Stimulated activated naive B cell treated with anti-CD40 and anti-IgM and Interleukin-4, amounts not matched to agents 10 μg/mL and 1 μg/mL and 100 μg/mL, for 72 hours (primary cell): ENCODE measurements around the gene STK25.
A peak's percentile ranks its signal among the peaks of the same experiment; 100 is the strongest.
"Not testable (repeated sequence)": the region's sequence is repeated elsewhere in the genome, so short reads cannot be mapped to it uniquely, and the experiment has no call there.

Experiments used
- ATAC-seq, 2 donors: fragments of 150-1000 bp; cut with Tn5 transposase; replicated peaks; 2 replicates each; pipeline ENCODE4 v1.10.0; 2021; ENCODE audit warnings: moderate library complexity in 1 of 2
- DNase-seq: peaks from one replicate; pipeline ENCODE4 v3.0.0; 2021
- H3K27ac Mint-ChIP-seq: one replicate; pipeline ENCODE4 v1.8.0; 2022; ENCODE audit warnings: mild to moderate bottlenecking, mixed read lengths
- H3K27me3 Mint-ChIP-seq, 2 donors: one replicate each; pipeline ENCODE4 v1.8.0; 2022; ENCODE audit warnings: mixed read lengths in 2 of 2
- H3K36me3 Mint-ChIP-seq, 2 donors: one replicate each; pipeline ENCODE4 v1.8.0; 2022; ENCODE audit warnings: mixed read lengths in 2 of 2, mild to moderate bottlenecking in 1 of 2
- H3K4me1 Mint-ChIP-seq, 2 donors: one replicate each; pipeline ENCODE4 v1.8.0; 2022; ENCODE audit warnings: mixed read lengths in 2 of 2, mild to moderate bottlenecking in 1 of 2
- H3K4me3 Mint-ChIP-seq, 2 donors: one replicate each; pipeline ENCODE4 v1.8.0; 2022; ENCODE audit warnings: mild to moderate bottlenecking in 2 of 2, mixed read lengths in 2 of 2, moderate library complexity in 1 of 2
- H3K9me3 Mint-ChIP-seq, 2 donors: one replicate each; pipeline ENCODE4 v1.8.0; 2022; ENCODE audit warnings: mixed read lengths in 2 of 2, mild to moderate bottlenecking in 1 of 2

The STK25 gene

DNA sequence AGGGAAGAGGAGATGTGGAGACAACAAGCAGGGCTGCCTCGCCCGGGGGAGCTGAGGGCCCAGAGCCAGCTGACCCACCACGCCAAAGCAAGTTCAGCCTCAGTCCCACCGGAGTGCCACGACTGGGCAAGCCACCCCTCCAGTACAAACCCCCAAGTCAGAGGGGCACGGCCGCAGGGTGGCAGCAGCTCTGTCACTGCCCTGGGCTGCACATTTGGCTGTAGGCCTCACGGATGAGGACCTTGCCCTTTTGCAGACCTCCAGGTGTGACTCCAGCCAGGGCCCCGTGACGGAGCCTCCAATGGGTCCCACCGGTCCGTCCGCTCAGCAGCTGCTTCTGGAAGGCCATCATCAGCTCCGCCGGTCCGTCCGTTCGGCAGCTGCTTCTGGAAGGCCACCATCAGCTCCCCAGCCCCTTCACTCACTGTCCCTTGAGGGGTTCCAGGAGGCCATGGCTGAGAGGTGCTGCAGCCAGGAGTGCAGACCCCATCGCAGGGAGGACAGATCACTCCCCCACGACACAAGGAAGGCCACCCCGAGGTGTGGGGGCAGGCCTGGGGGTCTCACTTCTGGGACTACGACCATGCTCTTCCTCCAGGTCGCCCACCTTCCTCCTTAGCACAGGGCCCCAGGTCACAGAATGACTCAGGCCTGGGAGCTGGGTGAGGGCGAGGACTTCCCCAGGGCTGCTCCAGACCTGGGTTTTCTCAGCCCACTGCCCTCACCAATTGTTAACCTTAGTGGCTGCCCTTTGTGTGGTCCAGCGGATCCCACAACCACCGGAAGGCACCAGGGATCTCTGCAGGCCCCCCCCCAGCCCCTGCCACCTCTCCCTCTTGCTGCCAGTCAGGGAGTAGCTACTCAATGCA is 24.6 kb upstream of the STK25 start:
- no peaks in the 10 kb centered on the region for H3K36me3 Mint-ChIP-seq
- peak; percentile 19 to 65 for ATAC-seq
- H3K4me1 Mint-ChIP-seq = peaks cover 3 to 4% of the 10 kb centered on the region in 2 donors
- no peak overlapping the region for H3K4me3 Mint-ChIP-seq
- H3K27me3 Mint-ChIP-seq = peaks cover 0 to 15% of the 10 kb centered on the region in 2 donors
- H3K27ac Mint-ChIP-seq = no peak overlapping the region
- DNase-seq = no peak
- no peaks in the 10 kb centered on the region for H3K9me3 Mint-ChIP-seq

DNA sequence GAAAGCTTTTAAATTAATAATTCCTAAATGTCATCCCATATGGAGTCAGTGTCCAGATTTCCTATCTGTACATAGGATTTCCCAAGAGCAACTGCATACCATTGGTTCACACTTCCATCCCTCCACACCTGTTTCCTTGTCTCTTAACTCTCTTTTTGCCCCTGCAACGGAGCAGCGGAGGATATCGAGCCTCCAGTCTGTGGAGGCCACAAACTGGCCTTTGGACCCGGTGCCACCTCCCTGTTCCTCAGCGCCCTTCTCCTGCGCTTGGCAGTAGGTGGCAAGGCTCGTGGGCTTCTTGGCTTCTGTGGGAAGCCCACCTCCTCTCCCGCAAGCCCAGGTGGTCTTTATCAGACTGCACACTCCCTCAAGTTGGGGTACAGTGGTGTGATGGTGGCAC is 23.8 kb upstream of the STK25 start:
- H3K9me3 Mint-ChIP-seq = no peaks in the 10 kb centered on the region
- ATAC-seq (no peak), DNase-seq (no peak)
- H3K4me1 Mint-ChIP-seq = peaks cover 3 to 4% of the 10 kb centered on the region in 2 donors
- H3K36me3 Mint-ChIP-seq = peaks cover 0 to 2% of the 10 kb centered on the region in 2 donors
- H3K27ac Mint-ChIP-seq = no peak overlapping the region
- peaks cover 0 to 15% of the 10 kb centered on the region in 2 donors for H3K27me3 Mint-ChIP-seq
- H3K4me3 Mint-ChIP-seq = no peak overlapping the region

DNA sequence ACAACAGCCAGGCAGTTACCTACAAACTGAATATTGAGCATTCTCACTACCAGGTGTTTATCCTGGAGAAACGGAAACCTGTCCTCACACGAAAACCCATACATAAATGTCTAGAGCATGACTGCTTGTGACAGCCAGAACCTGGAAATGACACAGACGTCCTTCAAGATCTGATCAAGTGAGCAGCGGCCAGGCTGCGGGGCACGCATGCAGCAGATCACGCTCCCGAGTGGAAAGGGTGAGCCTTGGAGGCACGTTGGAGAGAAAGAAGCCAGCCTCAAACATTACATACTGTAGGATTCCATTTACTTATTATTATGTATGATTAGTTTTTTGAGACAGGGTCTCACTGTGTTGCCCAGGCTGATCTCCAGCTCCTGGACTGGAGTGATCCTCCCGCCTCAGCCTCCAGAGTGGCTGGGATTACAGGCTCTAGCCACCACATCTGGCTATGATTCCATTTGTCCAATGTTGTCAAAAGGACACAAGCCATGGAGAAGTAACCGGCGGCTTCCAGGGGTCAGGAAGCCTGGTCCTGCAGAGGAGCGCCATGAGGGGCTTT is 22.9 kb upstream of the STK25 start:
- Mint-ChIP-seq H3K27me3 (peaks cover 0 to 15% of the 10 kb centered on the region in 2 donors), H3K36me3 (peaks cover 0 to 2% of the 10 kb centered on the region in 2 donors)
- no peak for ATAC-seq

DNA sequence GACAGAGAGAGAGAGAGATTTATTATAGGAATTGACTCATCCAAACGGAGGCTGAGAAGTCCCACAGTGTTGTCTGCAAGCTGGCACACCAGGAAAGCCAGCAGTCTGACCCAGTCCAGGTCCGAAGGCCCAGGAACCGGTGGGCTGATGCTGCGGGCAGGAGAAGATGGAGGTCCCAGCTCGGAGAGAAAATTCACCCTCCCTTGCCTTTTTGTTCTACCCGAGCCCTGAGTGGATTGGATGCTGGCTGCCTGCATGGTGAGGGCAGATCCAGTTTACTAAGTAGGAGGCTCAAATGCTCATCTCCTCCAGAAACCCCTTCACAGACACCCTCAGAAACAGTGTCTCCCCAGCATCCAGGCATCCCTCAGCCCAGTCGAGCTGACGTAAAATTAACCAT is 22.2 kb upstream of the STK25 start:
- Mint-ChIP-seq H3K4me3 (no peak overlapping the region), H3K27ac (no peak overlapping the region), H3K27me3 (peaks cover 0 to 12% of the 10 kb centered on the region in 2 donors), H3K9me3 (peaks cover 5 to 6% of the 10 kb centered on the region in 2 donors), H3K36me3 (peaks cover 0 to 2% of the 10 kb centered on the region in 2 donors), H3K4me1 (peaks cover 3 to 4% of the 10 kb centered on the region in 2 donors)
- DNase-seq = no peak
- ATAC-seq = no peak

More for the DNA sequence above, 22.9 kb upstream of the STK25 start:
- no peak overlapping the region for H3K27ac Mint-ChIP-seq
- peaks cover 3 to 4% of the 10 kb centered on the region in 2 donors for H3K4me1 Mint-ChIP-seq
- no peak overlapping the region for H3K4me3 Mint-ChIP-seq
- H3K9me3 Mint-ChIP-seq = peaks cover 2 to 3% of the 10 kb centered on the region in 2 donors
- DNase-seq = no peak

DNA sequence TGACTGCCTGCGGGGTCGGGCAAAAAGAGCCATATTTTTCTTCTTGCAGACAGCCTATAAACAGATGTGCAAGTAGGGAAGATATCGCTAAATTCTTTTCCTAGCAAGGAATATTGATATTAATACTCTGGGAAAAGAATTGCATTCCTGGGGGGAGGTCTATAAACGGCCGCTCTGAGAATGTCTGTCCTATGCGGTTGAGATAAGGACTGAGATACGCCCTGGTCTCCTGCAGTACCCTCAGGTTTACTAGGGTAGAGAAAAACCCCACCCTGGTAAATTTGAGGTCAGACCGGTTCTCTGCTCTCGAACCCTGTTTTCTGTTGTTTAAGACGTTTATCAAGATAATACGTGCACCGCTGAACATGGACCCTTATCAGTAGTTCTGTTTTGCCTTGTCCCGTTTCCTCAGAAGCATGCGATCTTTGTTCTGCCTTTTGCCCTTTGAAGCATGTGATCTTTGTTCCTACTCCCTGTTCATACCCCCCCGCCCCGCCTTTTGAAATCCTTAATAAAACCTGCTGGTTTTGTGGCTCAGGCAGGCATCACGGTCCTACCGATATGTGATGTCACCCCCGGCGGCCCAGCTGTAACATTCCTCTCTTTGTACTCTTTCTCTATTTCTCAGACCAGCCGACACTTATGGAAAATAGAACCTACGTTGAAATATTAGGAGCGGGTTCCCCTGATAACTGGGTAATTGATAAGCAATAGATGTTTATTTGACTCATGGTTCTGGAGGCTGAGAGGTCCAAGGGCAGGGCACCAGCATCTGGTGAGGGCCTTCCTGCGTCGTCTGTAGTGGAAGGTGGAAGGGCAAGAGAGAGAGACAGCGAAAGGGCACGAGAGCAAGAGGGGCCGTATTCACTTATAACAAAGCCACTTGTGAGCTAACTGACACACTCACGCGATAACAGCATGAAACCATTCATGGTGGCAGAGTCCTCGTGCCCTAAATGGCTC is 17.7 kb upstream of the STK25 start:
- H3K4me1 Mint-ChIP-seq, H3K36me3 Mint-ChIP-seq, H3K9me3 Mint-ChIP-seq, H3K4me3 Mint-ChIP-seq, H3K27ac Mint-ChIP-seq, DNase-seq, ATAC-seq: not testable (repeated sequence)
- peaks cover 7 to 12% of the 10 kb centered on the region in 2 donors for H3K27me3 Mint-ChIP-seq

DNA sequence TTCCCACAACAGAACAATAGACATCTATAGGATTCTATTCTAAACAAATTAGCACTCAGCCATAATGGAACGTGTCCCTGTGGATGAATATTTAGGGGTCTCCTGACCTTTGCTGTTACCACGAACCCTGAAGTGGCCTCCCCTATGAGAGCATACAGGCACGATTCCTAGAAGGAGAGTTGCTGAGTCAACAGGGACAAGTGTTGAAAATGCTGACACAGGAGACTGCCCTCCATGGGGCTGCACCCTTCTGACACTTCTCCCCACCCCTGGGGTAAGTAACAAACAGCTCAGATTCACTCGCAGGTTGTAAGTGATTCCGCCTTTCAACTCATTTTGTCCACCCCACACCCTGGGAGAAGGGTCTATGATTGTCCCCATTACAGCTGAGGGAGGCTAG is 14.1 kb upstream of the STK25 start:
- no peak overlapping the region for H3K4me3 Mint-ChIP-seq

DNA sequence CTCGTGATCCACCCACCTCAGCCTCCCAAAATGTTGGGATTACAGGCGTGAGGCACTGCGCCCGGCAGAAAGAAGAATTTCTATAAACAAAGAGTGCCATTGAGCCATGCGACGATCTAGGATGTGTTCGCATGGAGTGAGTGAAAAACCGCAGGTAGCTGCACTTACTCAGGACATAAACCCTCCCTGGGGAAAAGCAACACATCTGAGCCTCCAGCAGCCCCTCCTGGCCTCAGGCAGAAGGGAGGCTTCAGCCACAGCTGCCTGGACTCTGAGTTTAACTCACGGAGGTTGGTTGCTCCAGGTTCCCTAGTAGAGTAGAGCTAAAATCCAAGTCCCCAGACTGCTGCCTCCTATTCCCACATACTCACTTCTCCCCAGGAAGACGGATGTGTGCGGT is 11.3 kb upstream of the STK25 start:
- peaks cover 0 to 3% of the 10 kb centered on the region in 2 donors for H3K36me3 Mint-ChIP-seq
- H3K4me1 Mint-ChIP-seq = peaks cover 10 to 15% of the 10 kb centered on the region in 2 donors
- DNase-seq (no peak), ATAC-seq (no peak)
- peaks cover 9 to 10% of the 10 kb centered on the region in 2 donors for H3K9me3 Mint-ChIP-seq
- H3K27me3 Mint-ChIP-seq = peaks cover 7 to 10% of the 10 kb centered on the region in 2 donors
- no peak overlapping the region for H3K4me3 Mint-ChIP-seq
- no peak overlapping the region for H3K27ac Mint-ChIP-seq

More for the DNA sequence above, 14.1 kb upstream of the STK25 start:
- DNase-seq (no peak), ATAC-seq (no peak)
- H3K27ac Mint-ChIP-seq = no peak overlapping the region
- peaks cover 0 to 1% of the 10 kb centered on the region in 2 donors for H3K4me1 Mint-ChIP-seq
- peaks cover 6 to 9% of the 10 kb centered on the region in 2 donors for H3K9me3 Mint-ChIP-seq
- peaks cover 7 to 10% of the 10 kb centered on the region in 2 donors for H3K27me3 Mint-ChIP-seq
- peaks cover 0 to 2% of the 10 kb centered on the region in 2 donors for H3K36me3 Mint-ChIP-seq

DNA sequence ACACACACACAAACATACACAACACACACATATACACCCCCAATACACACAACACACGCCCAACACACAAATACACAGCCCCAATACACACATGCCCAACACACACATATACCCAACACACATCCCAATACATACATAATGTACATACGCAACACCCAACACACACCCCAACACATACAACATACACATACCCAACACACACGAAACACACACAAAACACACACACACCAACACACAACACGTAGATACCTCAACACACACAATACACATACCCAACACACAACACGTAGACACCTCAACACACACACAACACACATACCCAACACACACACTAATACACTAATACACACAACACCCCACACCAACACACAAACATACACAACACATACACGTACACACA is 8.9 kb upstream of the STK25 start:
- ATAC-seq (no peak), DNase-seq (no peak)
- H3K4me1 Mint-ChIP-seq = peaks cover 10 to 15% of the 10 kb centered on the region in 2 donors
- no peak overlapping the region for H3K4me3 Mint-ChIP-seq
- peaks cover 2 to 4% of the 10 kb centered on the region in 2 donors for H3K27me3 Mint-ChIP-seq
- no peak overlapping the region for H3K27ac Mint-ChIP-seq
- H3K9me3 Mint-ChIP-seq = peaks cover 9 to 10% of the 10 kb centered on the region in 2 donors
- H3K36me3 Mint-ChIP-seq = peaks cover 0 to 3% of the 10 kb centered on the region in 2 donors

DNA sequence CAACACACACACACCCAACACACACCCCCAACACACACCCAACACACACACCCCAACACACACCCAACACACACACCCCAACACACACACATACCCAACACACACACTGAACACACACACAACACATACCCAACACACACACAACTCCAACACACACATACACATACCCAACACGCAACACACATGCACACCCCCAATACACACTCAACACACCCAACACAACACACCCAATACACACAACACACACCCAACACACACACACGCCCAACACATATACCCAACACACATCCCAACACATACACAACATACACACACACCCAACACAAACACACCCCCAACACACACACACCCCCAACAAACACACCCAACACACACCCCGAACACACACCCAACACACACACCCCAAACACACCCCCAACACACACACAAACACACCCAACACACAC is 8.2 kb upstream of the STK25 start:
- Mint-ChIP-seq H3K9me3 (peaks cover 9 to 10% of the 10 kb centered on the region in 2 donors), H3K27me3 (peaks cover 0 to 4% of the 10 kb centered on the region in 2 donors), H3K27ac (no peak overlapping the region), H3K36me3 (peaks cover 0 to 7% of the 10 kb centered on the region in 2 donors), H3K4me1 (peaks cover 10 to 15% of the 10 kb centered on the region in 2 donors), H3K4me3 (no peak overlapping the region)
- no peak for DNase-seq
- ATAC-seq = no peak

DNA sequence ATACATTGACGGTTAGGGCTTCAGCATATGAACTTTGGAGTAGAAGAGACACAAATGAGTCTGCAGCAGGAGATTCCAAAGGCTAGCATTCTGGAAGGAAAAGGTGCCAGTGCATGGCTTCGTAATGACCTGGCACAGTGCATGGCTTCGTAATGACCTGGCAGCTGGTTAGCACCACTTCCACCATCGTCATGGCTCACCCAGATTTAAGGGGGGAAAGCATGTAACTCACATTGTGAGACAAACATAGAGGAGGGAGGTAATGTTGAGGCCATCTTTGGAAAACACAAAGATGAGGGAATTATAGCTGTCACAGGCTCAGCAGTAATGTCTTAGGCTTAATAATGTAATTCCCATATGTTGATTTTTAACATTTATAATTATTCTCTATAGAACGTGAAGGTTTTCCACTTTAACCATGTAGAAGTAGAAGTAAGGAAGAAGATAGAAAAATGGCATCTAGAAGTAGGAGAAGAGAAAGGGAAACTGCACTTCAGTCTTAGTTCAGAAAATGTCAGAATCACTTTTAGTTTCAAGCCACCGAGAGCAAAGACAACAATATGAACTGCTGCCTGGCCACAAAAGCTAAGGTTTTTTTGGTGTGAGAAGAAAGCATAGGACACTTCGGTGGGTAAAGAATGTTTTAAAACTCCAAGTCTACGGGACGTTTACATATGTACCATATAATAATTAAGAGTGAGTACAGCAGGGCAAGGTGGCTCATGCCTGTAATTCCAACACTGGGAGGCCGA is 6.8 kb upstream of the STK25 start:
- peak in 1 of 2 donors; percentile 27 for ATAC-seq
- Mint-ChIP-seq H3K4me1 (peaks cover 13 to 15% of the 10 kb centered on the region in 2 donors), H3K9me3 (peaks cover 9 to 10% of the 10 kb centered on the region in 2 donors), H3K27ac (no peak overlapping the region), H3K36me3 (peaks cover 0 to 13% of the 10 kb centered on the region in 2 donors), H3K4me3 (no peak overlapping the region), H3K27me3 (no peaks in the 10 kb centered on the region)
- no peak for DNase-seq

DNA sequence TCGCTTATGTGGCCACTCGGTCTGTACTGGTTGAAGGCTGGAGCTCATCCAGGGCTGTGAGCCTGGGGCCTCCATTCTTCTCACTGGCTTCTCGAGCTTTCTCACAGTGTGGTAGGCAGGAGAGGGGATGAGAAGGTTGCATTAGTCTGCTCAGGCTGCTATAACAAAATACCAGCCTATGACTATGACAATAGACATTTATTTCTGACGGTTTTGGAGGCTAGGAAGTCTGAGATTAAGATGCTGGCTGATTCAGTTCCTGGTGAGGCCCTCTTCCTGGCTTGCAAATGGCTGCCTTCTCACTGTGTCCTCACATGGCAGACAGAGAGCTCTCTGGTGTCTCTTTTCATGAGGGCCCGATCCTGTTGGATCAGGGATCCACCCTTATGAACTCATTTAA is 6.2 kb upstream of the STK25 start:
- no peak overlapping the region for H3K4me3 Mint-ChIP-seq
- no peak overlapping the region for H3K27ac Mint-ChIP-seq
- no peak for ATAC-seq

DNA sequence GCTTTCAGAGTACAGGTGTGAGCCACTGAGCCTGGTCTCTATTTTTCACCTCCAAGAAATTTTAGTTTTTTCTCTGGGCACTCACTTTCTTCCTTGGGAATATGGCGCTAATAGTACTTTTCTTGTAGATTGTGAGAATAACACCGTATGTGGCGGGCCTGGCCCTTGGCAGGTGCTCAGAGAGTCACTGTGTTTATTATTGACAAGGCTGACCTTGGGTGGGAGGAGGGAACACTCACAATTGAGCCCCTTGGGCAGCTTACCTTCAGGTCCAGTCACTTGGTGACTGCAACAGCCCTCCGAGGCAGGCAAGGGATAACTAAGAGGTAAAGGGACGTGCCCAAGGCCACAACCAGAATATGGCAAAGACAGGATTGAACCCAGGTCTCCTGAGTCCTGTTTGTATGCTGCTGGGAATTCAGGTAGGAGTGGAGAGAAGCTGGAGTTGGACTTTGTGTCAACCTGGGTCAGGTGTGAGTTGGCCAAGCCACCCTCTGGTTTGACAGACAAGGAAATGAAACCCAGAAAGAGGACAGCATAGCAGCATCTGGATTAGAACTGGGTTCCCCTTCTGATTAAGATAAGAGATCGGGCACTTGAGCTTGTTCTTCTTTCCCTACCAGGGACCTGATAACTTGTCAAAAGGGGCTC is 2.8 kb upstream of the STK25 start:
- peak overlapping the region; percentile 31 for H3K27ac Mint-ChIP-seq
- ATAC-seq (no peak), DNase-seq (no peak)
- no peaks in the 10 kb centered on the region for H3K27me3 Mint-ChIP-seq
- no peaks in the 10 kb centered on the region for H3K9me3 Mint-ChIP-seq
- peaks cover 0 to 10% of the 10 kb centered on the region in 2 donors for H3K36me3 Mint-ChIP-seq
- H3K4me1 Mint-ChIP-seq = peaks cover 12 to 34% of the 10 kb centered on the region in 2 donors
- no peak overlapping the region for H3K4me3 Mint-ChIP-seq

More for the DNA sequence above, 6.2 kb upstream of the STK25 start:
- Mint-ChIP-seq H3K9me3 (peaks cover 9 to 10% of the 10 kb centered on the region in 2 donors), H3K4me1 (peaks cover 14 to 18% of the 10 kb centered on the region in 2 donors), H3K36me3 (peaks cover 0 to 13% of the 10 kb centered on the region in 2 donors), H3K27me3 (no peaks in the 10 kb centered on the region)
- DNase-seq = no peak
